IPS-11a (cell line): Measurements from ENCODE around the gene ANTXR1.

Experiments used
- H3K4me3 ChIP-seq: one replicate; pipeline ENCODE4 v1.5.1; 2013; ENCODE audit warnings: low read depth, low read length, control low read depth

Gene ANTXR1

DNA sequence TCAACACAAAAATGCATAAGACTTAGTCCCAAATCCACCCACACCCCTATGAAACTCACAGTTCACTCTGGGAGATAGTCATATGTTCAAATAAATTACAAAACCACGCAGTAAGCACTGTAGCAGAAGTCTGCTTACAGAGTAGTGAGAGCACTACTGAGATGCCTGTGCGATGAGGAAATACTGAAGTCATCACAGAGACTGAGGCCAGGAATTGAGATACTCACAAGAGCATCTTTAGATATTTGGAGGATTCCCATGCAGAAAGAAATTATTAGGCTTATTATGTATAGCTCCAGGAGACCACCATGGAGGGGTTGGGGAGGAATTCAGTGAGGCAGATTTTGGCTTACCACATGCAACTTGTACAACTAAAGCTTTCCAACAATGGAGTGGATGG is 82.3 kb downstream of the ANTXR1 start:
- H3K4me3 ChIP-seq, result no peak overlapping the region

DNA sequence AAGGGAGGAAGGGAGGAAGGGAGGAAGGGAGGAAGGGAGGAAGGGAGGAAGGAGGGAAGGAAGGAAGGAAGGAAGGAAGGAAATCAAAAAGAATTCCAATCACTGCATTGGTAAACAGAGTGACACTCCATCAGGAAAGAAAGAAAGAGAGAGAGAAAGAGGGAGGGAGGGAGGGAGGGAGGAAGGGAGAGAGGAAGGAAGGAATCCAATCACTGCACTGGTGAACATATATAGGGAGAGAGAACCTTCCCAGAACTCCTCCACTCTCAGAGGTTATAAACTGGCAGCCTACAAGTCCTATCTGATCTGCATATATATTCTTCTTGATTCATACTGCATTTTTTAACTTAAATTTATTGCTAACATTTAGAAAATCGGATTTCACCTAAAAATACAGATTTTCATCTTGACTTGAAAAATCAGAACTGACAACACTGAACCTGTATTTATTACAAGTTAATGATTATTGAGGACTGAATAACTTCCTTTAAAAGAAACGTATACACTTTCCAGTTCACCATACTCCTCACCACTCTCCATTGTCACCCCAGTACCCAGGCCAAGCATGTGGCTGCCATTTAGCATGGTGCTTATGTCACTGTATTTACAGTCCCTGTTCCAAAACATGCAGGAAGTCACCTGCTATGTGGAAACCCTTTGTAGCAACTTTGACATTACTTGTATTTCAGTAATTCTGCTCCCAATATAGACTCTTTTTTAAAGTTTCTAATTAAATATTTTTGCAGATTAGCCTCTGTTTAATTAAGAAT is 83.5 kb downstream of the ANTXR1 start:
- no peak overlapping the region for H3K4me3 ChIP-seq

DNA sequence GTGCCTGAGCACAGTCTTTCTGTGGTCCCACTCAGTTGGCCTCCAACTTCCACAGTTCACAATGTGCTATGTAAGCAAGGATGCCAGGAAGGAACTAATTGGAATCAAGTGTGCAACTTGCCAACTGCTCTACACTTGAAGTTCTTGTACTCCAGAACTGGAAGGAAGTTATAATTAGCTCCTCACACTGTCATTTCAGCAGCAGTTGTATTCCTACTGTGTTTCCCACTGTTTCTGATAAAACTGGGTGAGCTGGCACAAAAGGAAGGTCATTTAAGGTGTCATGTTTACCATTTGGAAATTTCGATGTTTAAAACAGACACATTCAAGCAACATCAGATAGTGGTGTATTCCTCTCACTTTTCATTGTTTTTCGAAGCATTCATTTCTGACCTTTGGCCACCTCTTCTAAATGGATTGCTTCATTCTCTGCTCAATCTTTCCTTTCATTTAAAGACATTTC is 84.2 kb downstream of the ANTXR1 start:
- no peak overlapping the region for H3K4me3 ChIP-seq

DNA sequence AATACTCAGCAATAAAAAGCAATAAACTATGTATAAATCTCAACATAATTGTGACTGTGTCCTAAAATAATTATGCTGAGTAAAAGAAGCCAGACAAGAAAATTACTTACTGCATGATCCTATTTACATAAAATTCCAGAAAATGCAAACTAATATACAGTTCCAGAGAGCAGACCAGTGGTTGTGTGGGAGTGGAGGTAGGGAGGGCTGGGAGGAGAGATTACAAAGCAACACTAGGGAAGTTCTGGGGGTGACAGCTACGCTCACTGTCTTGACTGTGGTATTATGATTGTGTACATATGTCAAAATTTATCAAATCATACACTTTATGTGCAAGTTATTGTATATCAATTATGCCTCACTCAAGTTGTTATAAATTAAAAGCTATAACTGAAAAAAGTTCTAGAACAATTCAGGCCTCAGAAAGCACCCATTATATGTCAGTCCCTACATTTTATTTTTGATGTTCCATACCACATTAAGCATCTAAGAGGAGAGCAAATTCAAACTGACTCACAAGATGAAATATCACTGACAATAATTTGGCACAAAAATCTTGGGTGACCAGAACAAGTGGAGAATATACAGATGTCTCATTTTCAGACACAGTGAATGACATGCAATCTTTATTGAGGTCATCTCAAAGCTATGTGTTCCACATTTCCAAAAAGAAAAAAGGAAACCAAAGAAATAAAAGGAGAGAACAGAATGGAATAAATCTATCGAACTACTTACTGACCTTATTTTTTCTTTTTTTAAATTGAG is 85.1 kb downstream of the ANTXR1 start:
- H3K4me3 ChIP-seq, result no peak overlapping the region

DNA sequence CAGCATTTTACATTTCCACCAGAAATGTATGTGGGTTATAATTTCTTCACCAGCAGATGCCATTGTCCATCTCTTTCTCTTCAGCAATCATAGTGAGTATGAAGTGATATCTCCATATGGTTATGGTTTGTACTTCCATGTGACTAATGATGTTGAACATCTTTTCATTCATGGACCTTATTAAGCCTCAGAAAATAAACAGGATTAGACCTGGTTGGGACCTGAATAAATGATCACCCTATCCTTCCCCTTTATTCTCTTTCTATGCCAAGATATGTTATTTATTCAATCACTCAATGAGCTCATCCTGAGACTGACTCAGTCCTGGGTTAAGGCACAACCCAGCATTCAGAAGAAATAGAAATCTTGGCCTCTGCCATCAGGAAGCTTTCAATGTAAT is 86.6 kb downstream of the ANTXR1 start:
- no peak overlapping the region for H3K4me3 ChIP-seq

DNA sequence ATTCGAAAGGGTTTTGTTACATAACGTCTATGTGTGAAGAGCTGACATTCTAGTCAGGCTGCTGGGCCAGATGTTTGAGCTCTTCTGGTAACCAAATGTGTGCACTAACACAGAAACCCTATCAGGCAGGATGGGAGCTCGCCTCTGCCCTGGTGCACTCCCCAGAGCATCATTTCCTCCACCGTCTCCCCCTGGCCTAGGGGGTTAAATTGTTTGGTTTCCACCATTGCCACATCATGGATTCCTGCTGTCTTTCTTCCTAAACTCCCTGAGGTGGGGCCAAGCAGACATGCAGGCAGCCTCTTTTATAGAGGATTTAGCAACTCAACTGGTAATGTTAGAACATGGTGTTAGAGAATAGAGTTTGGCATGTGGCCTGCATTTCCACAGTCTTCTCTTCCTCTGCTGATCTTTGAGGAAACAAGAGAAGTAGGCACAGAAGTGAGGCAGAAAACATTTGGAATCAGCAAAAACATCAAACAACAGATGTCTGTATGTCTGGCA is 87.3 kb downstream of the ANTXR1 start:
- H3K4me3 ChIP-seq, result no peak overlapping the region

DNA sequence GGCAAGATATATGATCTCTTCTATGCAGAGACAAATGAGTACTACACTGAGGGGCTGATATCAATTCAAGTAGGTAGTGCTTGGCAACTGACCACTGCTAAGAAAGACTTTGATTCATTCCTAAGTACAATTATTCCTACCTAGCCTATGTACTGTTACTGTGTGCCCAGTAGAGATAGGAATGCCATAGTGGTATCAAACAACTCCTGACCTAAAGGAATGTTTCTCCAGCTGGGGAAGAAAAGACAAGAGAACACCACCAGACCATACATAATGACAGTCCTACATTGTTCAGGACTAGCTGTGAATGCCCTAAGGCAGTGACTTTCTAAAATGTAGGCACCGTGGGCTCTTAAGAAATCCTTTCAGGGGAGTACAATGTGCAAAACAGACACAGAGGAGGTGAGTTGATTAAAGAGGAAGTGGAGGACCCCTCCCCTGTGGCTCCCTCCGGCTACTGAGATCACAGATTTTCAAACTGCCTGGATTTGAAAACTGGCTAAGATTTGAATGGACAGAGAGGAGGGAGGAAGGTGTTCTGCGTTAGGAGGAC is 89.1 kb downstream of the ANTXR1 start:
- H3K4me3 ChIP-seq, result no peak overlapping the region

DNA sequence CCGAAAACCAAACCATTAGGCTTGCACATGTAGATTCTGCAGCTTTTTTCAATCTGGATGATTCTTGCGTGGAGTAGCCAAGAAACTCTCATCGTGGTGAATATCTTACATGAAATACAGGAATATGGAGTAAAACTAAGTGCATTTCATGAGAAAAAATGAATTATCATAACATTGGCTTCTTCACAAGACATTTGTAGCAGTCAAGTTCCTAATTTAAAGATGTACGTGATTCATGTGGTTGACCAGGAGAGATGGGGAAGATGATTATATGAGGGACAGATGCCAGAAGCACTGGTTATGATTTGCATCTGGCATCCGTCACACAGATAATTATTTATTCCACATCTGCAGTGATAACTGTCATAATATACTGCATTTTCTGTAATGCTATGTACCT is 90.4 kb downstream of the ANTXR1 start:
- no peak overlapping the region for H3K4me3 ChIP-seq

DNA sequence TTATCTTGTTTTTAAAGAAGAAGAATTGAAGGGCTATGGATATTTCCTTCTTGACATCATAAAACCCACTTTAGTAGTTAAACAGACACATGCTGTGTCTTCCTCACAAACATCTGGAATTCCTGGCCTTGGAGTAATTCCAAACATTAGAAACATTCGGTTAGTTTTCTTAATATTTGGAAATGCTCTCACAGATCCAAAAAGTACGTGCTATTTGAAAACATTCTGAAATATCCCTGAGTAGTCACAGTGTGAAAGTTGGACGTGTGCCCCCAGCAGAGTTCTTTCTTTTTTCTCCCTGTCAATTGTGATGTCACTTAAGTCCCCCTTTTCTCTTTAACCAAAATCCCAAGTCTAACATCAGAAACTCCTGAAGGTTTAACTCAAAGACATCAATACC is 91.3 kb downstream of the ANTXR1 start:
- H3K4me3 ChIP-seq, result no peak overlapping the region

DNA sequence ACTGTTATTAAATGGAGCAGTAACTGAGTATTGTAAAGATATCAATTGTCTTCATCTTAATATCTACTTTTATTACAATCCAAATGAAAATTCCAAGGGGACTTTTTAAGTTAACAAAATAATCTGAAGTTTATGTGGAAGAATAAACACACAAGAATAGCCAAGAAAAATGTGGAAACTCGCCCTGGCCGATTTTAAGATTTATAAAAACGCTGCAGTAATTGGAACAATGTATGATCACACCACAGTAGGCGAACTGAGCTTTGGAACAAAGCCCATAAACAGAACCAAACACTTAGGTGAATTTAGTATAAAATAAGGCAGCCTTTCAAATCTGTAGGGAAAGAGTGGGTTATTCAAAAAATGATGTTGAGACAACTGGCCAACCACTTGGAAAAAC is 96.3 kb downstream of the ANTXR1 start:
- H3K4me3 ChIP-seq, result no peak overlapping the region

DNA sequence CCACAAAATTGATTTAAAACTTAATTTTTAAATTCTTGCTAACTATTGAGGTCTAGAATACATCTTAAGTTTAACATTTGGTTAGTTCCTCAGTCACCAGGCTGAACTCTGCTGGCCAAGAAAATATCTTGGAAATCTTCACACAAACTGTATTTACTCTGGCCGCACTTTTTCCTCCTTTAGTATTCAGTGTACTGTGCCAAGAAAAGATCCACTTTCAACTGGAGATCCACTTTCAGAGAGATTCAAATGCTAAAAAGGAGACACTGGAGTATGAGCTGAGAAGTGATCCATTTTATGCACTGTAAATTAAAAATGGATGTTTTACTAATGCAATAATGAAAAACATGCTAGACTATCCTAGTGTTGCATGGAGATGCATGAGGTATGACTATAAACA is 98.1 kb downstream of the ANTXR1 start:
- no peak overlapping the region for H3K4me3 ChIP-seq

DNA sequence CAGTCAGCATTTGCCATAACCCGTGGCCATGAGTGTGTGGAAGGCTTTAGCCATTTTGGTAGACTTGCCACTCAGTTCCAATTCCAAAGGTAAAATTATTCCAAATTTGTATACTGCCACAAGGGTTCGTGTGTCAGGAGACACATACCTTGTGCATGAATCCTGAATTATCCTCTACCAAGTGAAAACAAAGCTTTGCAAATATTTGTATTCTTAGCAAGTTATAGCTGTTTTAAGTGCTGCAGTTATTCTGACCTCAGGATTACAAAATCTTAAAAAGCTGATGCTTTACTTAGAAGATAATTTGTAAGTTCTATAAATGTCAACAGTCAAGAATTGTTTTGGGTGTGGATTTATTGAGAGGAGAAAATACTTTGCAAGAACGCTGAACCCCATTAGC is 100.6 kb downstream of the ANTXR1 start:
- H3K4me3 ChIP-seq, result no peak overlapping the region

DNA sequence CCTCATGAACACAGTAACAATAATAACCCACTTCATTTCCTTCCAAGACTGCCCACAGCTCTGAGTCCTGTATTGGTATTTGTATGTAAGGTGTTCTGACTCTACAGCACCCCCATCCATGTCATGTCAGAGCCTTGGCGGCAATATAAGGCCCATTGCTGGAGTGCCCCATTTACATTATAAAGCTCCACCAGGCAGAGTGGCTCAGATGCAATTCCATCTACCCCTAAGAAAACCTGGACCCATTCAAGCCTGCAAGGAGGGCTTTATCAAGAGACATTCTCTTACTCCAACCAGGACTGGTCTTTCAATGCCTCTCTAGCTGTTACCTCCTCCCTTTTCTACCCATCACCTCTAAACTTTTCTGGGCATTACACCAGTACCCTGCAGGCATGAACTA is 101.6 kb downstream of the ANTXR1 start:
- no peak overlapping the region for H3K4me3 ChIP-seq

DNA sequence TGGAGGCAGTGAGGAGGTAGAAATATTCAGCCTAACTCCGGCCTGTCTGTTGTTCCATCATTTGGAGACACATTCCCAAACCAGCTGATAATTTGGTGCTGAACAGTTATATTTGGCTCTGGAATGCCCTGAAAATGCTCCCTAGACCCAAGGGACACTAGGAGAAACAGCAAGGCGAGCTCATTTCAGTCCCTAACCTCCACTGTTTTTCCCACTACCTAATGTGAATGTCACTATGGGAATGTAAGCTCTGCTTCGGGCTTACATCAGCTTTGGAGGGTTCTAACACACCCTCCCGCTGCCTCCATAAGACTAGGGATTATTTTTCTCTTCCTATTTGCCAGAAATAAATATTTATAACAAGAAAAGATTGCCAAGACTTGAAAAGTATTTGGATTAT is 103.5 kb downstream of the ANTXR1 start:
- H3K4me3 ChIP-seq, result no peak overlapping the region

DNA sequence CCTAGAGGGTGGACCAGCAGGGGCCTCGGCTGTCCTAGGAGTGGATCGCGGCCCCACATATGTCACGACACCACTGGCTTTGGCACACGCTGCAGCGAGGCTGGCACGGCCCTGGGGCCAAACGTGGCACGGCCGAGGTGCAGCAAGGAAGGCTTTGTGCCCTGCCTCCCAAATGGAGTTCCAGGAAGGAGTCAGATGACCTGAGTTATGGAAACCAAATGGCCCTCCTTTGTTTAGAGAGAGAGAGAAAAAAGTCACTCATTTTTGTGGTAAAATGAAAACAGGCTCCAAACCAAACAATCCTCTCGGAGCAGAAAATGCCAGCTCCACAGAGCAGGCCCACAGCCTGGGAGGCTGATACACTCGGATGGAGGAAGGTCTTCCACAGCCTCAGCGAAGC is 105.6 kb downstream of the ANTXR1 start:
- no peak overlapping the region for H3K4me3 ChIP-seq

DNA sequence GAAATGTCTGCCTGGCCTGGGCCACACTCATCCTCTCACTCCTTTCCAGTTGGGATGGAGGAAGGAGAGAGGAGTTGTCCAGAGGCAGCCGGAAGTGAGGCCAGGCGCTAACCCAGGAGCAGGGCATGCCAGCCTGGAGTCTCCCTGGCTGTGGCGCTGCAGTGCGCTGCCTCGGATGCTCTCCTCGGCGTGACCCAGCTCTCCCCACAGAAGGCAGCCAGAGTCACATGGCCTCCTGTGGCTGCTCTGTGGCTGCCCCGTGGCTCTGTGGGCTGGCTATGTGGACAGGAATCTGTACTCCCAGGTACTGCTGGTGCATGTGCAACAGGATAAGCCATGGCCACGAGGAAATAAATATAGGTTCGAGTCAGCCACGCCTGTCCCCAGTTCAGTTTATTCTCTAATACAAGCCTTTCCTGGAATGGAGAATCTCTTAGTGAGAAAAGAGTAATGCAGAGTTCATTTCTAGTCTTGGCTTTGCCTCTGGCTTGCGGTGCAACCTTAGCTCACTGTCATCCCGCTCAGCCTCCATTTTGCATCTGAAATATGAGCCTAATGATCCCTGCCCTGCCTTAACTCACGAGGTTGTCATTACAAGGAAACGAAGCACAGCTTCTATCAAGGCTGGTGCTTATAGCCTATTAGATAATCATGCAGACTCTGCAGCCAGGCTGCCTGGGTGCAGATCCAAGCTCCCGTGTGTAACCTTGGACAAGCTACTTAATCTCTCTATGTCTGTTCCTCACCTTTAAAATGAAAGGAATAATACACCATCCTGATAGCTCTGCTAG is 106.3 kb downstream of the ANTXR1 start:
- H3K4me3 ChIP-seq, result no peak overlapping the region

DNA sequence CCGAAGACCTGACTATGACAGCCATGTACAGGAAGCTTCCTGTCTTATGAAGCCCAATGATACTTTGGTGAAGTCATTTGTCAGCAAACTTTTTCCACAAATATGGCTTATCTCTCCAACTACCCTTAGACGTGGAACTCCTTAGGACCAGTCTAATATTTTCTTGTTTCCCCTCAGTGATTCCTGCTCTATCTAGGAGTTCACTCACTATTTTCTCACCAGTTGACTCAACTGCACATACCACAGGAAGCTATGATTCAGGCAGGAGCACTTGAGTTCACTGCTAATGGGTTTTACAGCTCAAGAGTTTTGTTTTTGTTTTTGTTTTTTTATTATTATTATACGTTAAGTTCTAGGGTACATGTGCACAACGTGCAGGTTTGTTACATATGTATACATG is 109.3 kb downstream of the ANTXR1 start:
- no peak overlapping the region for H3K4me3 ChIP-seq

DNA sequence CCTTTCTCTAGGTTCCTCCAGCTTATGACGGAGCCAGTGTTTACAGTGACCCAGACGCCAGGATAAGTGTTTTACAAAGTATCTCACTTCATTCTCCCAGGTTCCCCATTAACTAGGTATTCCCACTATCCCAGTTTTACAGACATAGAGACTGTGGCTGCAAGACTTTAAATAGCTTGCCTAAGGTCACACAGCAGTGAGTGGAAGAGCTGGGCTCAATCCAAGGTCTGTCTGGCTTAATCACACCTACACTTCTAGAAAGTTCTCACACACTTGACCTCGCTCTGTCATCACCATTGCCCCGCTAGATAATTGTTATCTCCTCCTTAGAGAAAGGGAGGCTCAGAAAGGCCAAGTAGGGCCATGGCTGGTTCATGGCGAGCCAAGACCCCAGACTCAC is 110.2 kb downstream of the ANTXR1 start:
- no peak overlapping the region for H3K4me3 ChIP-seq

DNA sequence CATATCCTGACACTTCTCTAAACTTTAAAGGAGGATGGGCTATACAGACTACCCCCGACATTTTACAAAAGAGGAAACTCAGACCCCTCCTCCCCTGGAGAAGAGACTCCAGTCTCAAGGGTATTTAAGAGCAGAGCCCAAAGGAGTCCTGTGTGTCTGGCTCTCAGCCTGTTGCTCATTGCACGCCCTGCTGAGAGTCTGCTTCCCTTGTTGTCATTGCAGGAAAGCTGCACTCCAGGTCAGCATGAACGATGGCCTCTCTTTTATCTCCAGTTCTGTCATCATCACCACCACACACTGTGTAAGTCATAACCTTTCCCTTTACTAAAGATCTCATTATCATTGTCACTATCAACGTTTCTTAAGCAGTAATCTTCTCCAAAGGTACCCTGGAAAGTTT is 111.4 kb downstream of the ANTXR1 start:
- no peak overlapping the region for H3K4me3 ChIP-seq

DNA sequence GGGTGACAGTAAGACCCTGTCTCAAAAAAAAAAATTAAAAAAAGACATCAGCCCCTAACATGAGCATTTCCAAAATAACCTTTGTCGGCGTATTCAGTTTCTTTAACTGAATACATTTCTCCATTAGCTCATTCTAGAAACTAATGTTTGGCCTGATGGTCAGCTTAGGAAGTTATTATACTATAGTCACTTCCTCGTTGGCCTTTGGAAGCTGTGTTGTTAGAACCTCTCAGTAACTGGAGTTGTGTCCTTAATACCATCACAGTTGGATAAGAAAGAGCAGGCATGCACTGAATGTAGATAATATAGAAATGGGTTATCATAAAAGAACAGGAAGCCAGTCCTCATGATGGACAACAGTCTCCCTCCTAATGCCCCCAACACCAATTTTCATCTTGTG is 112.8 kb downstream of the ANTXR1 start:
- no peak overlapping the region for H3K4me3 ChIP-seq

DNA sequence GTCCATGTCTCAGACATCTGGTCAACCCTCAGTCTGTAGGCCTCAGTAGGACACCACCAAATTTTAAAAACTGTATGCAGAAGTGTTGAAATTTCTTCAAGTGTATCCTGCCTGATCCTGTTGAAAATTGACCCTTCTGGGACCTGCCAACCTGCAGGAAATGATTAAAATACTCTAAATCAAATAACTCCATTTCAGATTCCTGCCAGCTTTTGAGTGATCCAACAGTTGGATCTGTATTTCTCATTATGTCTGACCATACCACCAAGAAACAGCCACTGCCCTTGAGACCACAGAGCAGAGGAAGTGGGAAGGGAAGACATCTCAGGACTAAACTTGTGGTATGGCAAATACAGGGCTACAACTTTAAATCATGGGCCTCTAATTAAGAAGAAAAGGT is 113.4 kb downstream of the ANTXR1 start:
- no peak overlapping the region for H3K4me3 ChIP-seq
